IPS-15b (cell line): Measurements from ENCODE around the gene POGLUT3.
A peak's percentile ranks its signal among the peaks of the same experiment; 100 is the strongest.

ENCODE experiments used
- H3K27me3 ChIP-seq: one replicate; pipeline ENCODE4 v1.6.1; 2013; ENCODE audit warnings: low read length; ENCODE audit not compliant: control insufficient read depth, insufficient read depth
- H3K36me3 ChIP-seq: one replicate; pipeline ENCODE4 v1.6.1; 2013; ENCODE audit warnings: low read length; ENCODE audit not compliant: control insufficient read depth, insufficient read depth
- H3K4me1 ChIP-seq: one replicate; pipeline ENCODE4 v1.6.1; 2013; ENCODE audit warnings: mild to moderate bottlenecking, low read length; ENCODE audit not compliant: control insufficient read depth, insufficient read depth
- H3K4me3 ChIP-seq: one replicate; pipeline ENCODE4 v1.5.1; 2013; ENCODE audit warnings: low read depth, low read length
- H3K9ac ChIP-seq: one replicate; pipeline ENCODE4 v1.6.1; 2013; ENCODE audit warnings: low read depth, mild to moderate bottlenecking, low read length
- H3K9me3 ChIP-seq: one replicate; pipeline ENCODE4 v1.6.1; 2013; ENCODE audit warnings: mild to moderate bottlenecking, low read length; ENCODE audit not compliant: control insufficient read depth, insufficient read depth

Gene POGLUT3

DNA sequence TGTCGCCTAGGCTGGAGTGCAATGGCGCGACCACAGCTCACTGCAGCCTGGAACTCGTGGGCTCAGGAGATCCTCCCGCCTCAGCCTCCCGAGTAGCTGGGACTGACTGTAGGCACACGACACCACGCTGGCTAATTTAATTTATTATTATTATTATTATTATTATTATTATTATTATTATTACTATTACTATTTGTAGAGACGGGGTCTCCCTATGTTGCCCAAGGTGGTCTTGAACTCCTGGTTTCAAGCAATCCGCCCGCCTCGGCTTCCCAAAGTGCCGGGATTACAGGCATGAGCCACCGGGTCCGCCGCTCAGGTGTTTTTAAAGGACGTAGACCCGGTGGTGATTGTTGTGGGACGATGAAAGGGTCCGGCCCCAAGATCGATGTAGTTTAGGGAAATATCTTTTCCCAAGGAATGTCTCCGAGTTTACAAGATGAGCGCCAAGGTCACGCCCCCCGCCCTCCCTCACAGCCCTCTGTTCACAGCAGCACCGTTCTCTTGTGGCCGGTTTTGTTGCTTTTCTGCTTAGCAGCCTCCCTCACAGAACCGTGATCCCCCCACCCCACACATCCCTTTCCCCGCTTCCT is 728 bp upstream of the POGLUT3 start:
- Histone ChIP-seq H3K27me3 (no peaks in the 10 kb centered on the region), H3K4me1 (peaks cover 8% of the 10 kb centered on the region), H3K9me3 (no peaks in the 10 kb centered on the region), H3K36me3 (no peaks in the 10 kb centered on the region), H3K4me3 (peak overlapping the region; percentile 58), H3K9ac (no peak overlapping the region)

GRCh38 chr11:108497317-108498045 is 703 bp downstream of the POGLUT3 start:
- no peaks in the 10 kb centered on the region for H3K36me3 ChIP-seq
- H3K9me3 ChIP-seq, result no peaks in the 10 kb centered on the region
- H3K9ac ChIP-seq, result peak overlapping the region; percentile 9
- peaks cover 8% of the 10 kb centered on the region for H3K4me1 ChIP-seq
- H3K4me3 ChIP-seq, result peak overlapping the region; percentile 58
- H3K27me3 ChIP-seq, result no peaks in the 10 kb centered on the region

DNA sequence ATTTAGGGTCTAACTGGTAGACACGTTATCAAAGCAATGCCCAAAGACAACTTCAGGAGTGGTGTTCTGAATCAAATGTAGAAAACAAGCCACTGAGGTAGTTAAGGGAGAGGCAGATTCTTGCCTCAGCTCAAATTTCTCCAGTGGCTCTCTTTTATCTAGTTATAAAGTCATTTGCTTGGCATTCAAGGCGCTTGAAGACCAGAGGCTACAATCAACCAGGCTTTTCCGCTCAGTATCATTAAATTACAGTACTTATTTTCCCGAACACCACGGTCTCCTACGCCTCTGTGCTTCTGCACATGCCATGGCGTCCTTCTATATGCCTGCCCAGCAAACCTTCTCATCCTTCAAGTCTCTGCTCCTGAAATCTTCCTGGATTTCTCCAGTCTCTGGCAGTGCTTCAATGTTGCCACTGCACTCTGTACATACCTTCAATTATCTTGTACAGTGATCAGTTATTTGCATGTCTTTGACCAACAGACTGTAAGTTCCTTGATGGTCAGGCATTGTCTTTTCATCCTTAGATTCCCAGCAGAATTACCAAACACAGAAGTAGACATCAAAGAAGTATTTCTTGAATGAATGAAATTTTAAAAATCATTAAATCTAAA is 1.4 kb downstream of the POGLUT3 start:
- Histone ChIP-seq H3K9me3 (no peaks in the 10 kb centered on the region), H3K4me3 (peak overlapping the region; percentile 58), H3K4me1 (peaks cover 8% of the 10 kb centered on the region), H3K36me3 (no peaks in the 10 kb centered on the region), H3K27me3 (no peaks in the 10 kb centered on the region), H3K9ac (no peak overlapping the region)

GRCh38 chr11:108495326-108495725 is 2.9 kb downstream of the POGLUT3 start:
- Histone ChIP-seq H3K27me3 (no peaks in the 10 kb centered on the region), H3K4me3 (no peak overlapping the region), H3K9ac (no peak overlapping the region), H3K9me3 (no peaks in the 10 kb centered on the region), H3K4me1 (peaks cover 10% of the 10 kb centered on the region), H3K36me3 (no peaks in the 10 kb centered on the region)

DNA sequence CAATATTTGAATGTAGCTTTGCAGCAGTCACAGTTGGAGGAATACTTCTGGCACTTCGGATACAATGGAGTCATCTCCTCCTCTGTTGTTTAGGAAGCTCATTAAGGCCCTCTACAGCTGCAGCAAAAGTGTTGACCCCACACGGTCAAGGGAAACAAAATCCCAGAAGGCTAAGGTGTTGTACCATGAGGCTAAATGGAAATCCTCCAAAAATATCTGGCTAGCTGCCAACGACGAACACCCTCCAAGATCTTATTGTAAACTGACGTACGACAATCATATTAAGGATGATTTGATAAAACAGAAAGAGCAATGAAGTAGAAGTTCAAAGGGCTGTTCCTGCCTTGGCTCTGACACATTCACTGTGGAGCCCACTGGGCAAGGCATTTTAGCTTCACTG is 4.0 kb downstream of the POGLUT3 start:
- H3K27me3 ChIP-seq, result no peaks in the 10 kb centered on the region
- peaks cover 10% of the 10 kb centered on the region for H3K4me1 ChIP-seq
- H3K9me3 ChIP-seq, result no peaks in the 10 kb centered on the region
- no peaks in the 10 kb centered on the region for H3K36me3 ChIP-seq
- H3K9ac ChIP-seq, result no peak overlapping the region
- no peak overlapping the region for H3K4me3 ChIP-seq

- H3K4me1 ChIP-seq, result peaks cover 8% of the 10 kb centered on the region
- H3K9me3 ChIP-seq, result no peaks in the 10 kb centered on the region
- H3K4me3 ChIP-seq, result no peak overlapping the region
- H3K27me3 ChIP-seq, result no peaks in the 10 kb centered on the region
- no peaks in the 10 kb centered on the region for H3K36me3 ChIP-seq
- H3K9ac ChIP-seq, result no peak overlapping the region
Observed at GRCh38 chr11:108491936-108492335, 6.2 kb downstream of the POGLUT3 start.

DNA sequence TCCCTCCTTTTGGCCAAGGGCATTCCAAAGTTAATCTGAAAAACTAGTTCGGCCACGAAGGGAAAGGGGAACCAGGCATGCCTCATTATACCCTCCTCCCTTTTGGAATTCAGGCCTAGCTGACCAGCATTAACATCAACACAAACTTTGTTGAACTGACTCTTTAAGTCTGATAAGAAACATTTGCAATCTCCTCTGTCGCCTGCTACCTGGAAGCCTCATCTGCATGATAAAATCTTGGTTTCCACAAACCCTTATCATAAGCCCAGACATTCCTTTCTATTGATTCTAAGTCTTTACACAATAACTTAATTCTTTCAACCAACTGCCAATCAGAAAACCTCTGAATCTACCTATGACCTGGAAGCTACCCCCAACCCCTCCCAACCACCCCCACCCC is 11.4 kb downstream of the POGLUT3 start:
- Histone ChIP-seq H3K36me3 (peaks cover 3% of the 10 kb centered on the region), H3K27me3 (no peaks in the 10 kb centered on the region), H3K9ac (no peak overlapping the region), H3K4me3 (no peak overlapping the region), H3K4me1 (peaks cover 2% of the 10 kb centered on the region), H3K9me3 (no peaks in the 10 kb centered on the region)

GRCh38 chr11:108486331-108486730 is 11.9 kb downstream of the POGLUT3 start:
- Histone ChIP-seq H3K9ac (no peak overlapping the region), H3K4me1 (peaks cover 2% of the 10 kb centered on the region), H3K27me3 (no peaks in the 10 kb centered on the region), H3K9me3 (no peaks in the 10 kb centered on the region), H3K36me3 (peaks cover 3% of the 10 kb centered on the region), H3K4me3 (no peak overlapping the region)

GRCh38 chr11:108483163-108483562 is 15.0 kb downstream of the POGLUT3 start:
- Histone ChIP-seq H3K4me3 (no peak overlapping the region), H3K9me3 (no peaks in the 10 kb centered on the region), H3K36me3 (peaks cover 3% of the 10 kb centered on the region), H3K27me3 (no peaks in the 10 kb centered on the region), H3K9ac (no peak overlapping the region), H3K4me1 (no peaks in the 10 kb centered on the region)

GRCh38 chr11:108474664-108475463 is 23.3 kb downstream of the POGLUT3 start:
- Histone ChIP-seq H3K36me3 (no peaks in the 10 kb centered on the region), H3K27me3 (no peaks in the 10 kb centered on the region), H3K9me3 (no peaks in the 10 kb centered on the region), H3K9ac (no peak overlapping the region), H3K4me1 (no peaks in the 10 kb centered on the region), H3K4me3 (no peak overlapping the region)

DNA sequence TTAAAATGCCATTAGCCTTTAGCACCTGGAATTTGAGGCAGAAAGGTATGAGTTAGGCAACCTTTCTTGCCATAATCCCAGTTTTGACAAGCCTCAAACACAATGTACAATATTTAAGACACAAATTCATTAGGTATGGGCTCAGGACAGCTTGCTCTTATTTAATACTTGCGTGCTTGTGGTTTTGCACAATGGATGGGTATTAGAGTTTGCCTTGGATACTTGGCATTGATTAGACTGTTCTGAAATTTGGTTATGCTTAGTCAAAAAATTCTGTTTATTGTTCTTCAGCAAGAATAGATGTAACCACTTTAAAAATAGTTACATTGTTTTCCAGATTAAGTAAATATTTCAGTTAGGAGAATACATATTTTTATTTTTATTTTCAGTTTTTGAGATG is 25.5 kb downstream of the POGLUT3 start:
- H3K4me1 ChIP-seq, result no peaks in the 10 kb centered on the region
- no peaks in the 10 kb centered on the region for H3K36me3 ChIP-seq
- no peak overlapping the region for H3K4me3 ChIP-seq
- H3K9ac ChIP-seq, result no peak overlapping the region
- H3K27me3 ChIP-seq, result no peaks in the 10 kb centered on the region
- no peaks in the 10 kb centered on the region for H3K9me3 ChIP-seq
